AG04450 (cell line): Measurements from ENCODE around the gene SAP30BP. TPM values are rescaled to one million over a fixed set of nuclear protein-coding genes. Genes with fewer than 3 reads are reported as not detected.

Experiments
- CTCF ChIA-PET: fragments of 300-600, 350-600 bp; formaldehyde crosslinking; extraction: SDS; loops from one replicate; lab custom pipeline; 2022; ENCODE audit warnings: antibody characterized with exemption, inconsistent platforms; lab: Charles Lee
- POLR2A ChIA-PET: fragments of 350-600 bp; formaldehyde crosslinking; extraction: SDS; loops from one replicate; lab custom pipeline; 2021; ENCODE audit warnings: antibody characterized with exemption, inconsistent platforms; lab: Yijun Ruan, JAX
- DNase-seq: peaks from one replicate; pipeline ENCODE4 v3.0.0-alpha.2; 2011; ENCODE audit warnings: low read depth, low spot score
- H3K27ac ChIP-seq: one replicate; pipeline ENCODE4 v1.5.1; 2012; ENCODE audit warnings: low read depth, low read length, control low read depth
- H3K27me3 ChIP-seq: one replicate; pipeline ENCODE4 v1.6.0; 2012; ENCODE audit warnings: low read length; ENCODE audit not compliant: control insufficient read depth, insufficient read depth
- H3K4me3 ChIP-seq: 2 replicates; pipeline ENCODE4 v1.5.1; 2011; ENCODE audit warnings: mild to moderate bottlenecking, low read depth, low read length, control low read depth
- H3K9me3 ChIP-seq: 2 replicates; pipeline ENCODE4 v1.5.1; 2012; ENCODE audit warnings: low read length; ENCODE audit not compliant: control insufficient read depth, insufficient read depth
- CTCF ChIP-seq: IDR thresholded peaks from 2 replicates; pipeline ENCODE4 v1.5.1; 2011; ENCODE audit warnings: low read depth, low read length, control low read depth, inconsistent platforms
- polyA plus RNA-seq: library from polyadenylated mRNA; depleted of rRNA; stranded (reverse); fragments of >200 nt; gene quantifications from 2 replicates; pipeline ENCODE4 v1.2.3, GENCODE V29; 2011

The SAP30BP gene
- polyA plus RNA-seq, 1 experiment: 75.4 TPM

DNA sequence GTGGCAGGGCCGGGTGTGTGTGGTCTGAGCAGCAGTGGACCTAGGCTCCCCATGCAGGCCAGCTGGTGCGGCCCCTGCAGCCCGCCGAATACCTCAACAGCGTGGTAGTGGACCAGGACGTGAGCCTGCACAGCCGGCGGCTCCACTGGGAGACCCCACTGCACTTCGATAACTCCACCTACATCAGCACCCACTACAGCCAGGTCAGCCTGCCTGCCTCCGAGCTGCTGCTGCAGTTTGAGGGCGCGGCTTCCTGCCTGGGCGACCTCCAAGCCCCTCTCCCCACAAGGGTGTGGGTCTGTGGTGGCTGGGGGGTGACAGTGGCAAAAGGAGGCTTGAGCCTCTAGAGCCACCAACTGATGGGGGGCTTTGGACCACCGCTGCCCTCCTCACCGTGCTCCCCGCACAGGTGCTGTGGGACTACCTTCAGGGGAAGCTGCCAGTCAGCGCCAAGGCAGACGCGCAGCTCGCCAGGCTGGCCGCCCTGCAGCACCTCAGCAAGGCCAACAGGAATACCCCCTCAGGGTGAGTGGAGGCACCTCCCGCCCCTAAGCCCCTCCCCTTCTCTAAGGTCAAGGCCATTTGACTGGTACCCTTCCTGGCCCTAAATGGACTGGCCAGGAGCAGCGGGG lies 42.3 kb upstream of the SAP30BP start:
- H3K9me3 ChIP-seq: no peaks in the 10 kb centered on the region
- no peak for DNase-seq
- POLR2A ChIA-PET: no interaction called here
- no peak for TF ChIP-seq CTCF
- H3K27ac ChIP-seq: no peak overlapping the region
- CTCF ChIA-PET: interaction anchor here (3.0 kb wide), 1 partner anchor 8 kb away, joined by 23 read pairs; the partner anchor contains the start of gene SMIM5
- no peak overlapping the region for H3K4me3 ChIP-seq
- peaks cover 13% of the 10 kb centered on the region for H3K27me3 ChIP-seq

DNA sequence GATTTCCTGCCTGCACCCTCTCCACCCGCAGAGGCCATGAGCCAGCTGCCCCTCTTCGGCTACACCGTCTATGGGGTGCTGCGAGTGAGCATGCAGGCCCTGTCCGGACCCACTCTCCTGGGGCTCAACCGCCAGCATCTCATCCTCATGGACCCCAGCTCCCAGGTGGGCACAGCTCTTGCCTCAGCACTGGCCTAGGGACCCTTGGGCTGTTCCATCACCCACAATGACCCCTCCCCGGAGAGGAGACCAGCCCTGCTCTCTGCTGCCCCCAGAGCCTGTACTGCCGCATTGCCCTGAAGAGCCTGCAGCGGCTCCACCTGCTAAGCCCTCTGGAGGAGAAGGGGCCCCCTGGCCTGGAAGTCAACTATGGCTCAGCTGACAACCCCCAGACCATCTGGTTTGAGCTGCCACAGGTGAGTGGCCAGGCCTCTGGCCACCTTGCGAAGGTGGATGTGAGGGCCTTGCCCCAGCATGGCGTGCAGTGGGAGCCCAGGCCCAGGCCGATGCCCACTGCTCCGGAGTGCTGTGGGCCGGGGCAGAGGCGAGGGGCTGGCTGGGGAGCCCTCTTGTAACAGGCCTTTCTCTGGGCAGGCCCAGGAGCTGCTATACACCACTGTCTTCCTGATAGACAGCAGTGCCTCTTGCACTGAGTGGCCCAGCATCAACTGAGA lies 41.2 kb upstream of the SAP30BP start:
- TF ChIP-seq CTCF: peak; percentile 69
- Histone ChIP-seq H3K27me3 (peaks cover 8% of the 10 kb centered on the region), H3K4me3 (no peak overlapping the region), H3K27ac (no peak overlapping the region), H3K9me3 (no peaks in the 10 kb centered on the region)
- POLR2A ChIA-PET: no interaction called here
- no peak for DNase-seq
- CTCF ChIA-PET: interaction anchor here (1.3 to 3.0 kb wide), 3 partner anchors 7 to 26 kb away, joined by 3 to 23 read pairs (median 7); partner anchors contain the start of gene SMIM5

DNA sequence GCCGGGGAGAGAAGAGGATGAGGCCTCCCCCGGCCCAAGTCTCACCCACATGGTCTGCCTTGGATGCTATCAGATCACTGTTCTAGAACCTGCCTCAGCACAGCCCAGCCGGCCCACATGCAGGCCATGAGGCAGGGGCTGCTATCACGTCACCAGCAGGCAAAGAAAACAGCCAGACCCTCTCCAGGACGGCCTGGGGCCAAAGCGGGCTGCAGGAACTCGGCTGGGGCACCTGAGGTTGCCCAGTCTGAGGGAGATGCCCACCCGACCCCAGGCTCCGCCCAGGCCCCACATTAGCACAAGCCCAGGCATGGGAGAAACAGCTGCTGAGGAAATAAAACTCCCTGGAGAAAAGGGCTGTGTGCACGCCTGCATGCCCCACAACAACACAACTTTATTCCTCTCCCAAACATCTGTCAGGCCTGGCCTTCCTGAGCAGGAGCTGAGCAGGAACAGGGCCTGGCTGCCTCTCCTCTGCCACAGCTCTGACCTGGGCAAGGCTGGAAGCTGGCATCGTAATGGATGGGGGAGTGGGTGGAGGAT lies 40.6 kb upstream of the SAP30BP start:
- no peaks in the 10 kb centered on the region for H3K9me3 ChIP-seq
- no peak for DNase-seq
- H3K27ac ChIP-seq: no peak overlapping the region
- no peak overlapping the region for H3K4me3 ChIP-seq
- TF ChIP-seq CTCF: no peak
- H3K27me3 ChIP-seq: peaks cover 8% of the 10 kb centered on the region
- CTCF ChIA-PET: interaction anchor here (0.9 to 1.4 kb wide), 3 partner anchors 13 to 123 kb away, joined by 3 to 7 read pairs (median 3); no protein-coding TSS in a partner anchor
- POLR2A ChIA-PET: no interaction called here

DNA sequence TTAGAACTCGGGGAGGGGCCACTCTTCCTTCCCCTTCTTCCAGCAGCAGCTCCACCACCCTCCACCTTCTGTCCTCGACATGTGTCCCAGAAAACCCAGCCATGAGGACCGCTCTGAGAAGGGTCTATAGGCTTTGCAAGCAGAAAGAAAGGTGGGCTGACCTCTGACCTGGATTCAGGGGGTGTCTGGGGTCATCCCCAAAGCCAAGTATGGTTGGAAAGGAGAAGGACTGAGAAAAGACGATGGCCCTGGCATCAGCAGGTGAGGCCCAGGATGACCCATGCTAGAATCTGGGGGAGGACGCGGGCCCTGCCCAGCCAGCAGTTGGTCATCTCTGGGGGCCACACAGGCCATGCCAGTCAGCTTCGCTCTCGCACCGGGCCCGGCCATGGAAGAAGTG lies 40.0 kb upstream of the SAP30BP start:
- H3K9me3 ChIP-seq: no peaks in the 10 kb centered on the region
- peaks cover 6% of the 10 kb centered on the region for H3K27me3 ChIP-seq
- ChIA-PET CTCF (interaction anchor here (0.9 kb wide), 1 partner anchor 123 kb away, joined by 3 read pairs; no protein-coding TSS in a partner anchor), POLR2A (no interaction called here)
- no peak for TF ChIP-seq CTCF
- no peak for DNase-seq
- H3K27ac ChIP-seq: no peak overlapping the region
- no peak overlapping the region for H3K4me3 ChIP-seq

DNA sequence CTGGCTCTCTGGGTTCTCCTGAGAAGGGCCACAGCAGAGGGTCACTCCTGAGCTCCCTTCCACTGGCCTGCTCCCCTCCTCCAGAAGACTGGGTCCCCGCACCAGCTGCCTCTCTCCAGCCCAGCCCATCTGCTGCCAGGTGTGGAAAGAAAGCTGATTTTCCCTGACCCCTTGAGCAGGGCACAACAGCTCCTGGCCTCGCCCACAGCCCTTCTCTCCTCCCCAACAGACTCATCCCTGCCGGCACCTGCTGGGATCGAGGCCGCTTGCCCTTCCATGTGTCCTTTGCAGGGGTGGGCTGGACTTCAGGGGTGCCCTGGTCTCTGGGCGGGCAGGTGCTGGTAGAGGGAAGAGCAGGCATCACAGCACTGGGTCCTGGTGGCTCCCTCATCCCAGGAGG lies 38.7 kb upstream of the SAP30BP start:
- Histone ChIP-seq H3K9me3 (no peaks in the 10 kb centered on the region; the same call in 1 of the 2 replicates), H3K27ac (no peak overlapping the region), H3K27me3 (no peaks in the 10 kb centered on the region), H3K4me3 (no peak overlapping the region)
- ChIA-PET POLR2A (no interaction called here), CTCF (interaction anchor here (1.0 to 11.0 kb wide), 2 partner anchors 9 to 120 kb away, joined by 3 to 309 read pairs; no protein-coding TSS in a partner anchor)
- no peak for TF ChIP-seq CTCF
- DNase-seq: no peak
